Adrenal gland (tissue), 12 donors: ENCODE results near the gene PPIL1. TPM values are rescaled to one million over a fixed set of nuclear protein-coding genes. Genes with fewer than 3 reads are reported as not detected.

ENCODE experiments used
- DNase-seq, 7 donors: peaks; one replicate each; pipeline ENCODE4 v3.0.0-alpha.2; 2019 to 2020
- H3K27ac ChIP-seq, 5 donors: fragments of 200-600 bp; sonication (generic) in 4 of 5; 1 replicate in 3 of 5; 2 replicates in 2 of 5; pipeline versions ENCODE4 v1.5.1 to v1.8.0; 2016 to 2020; ENCODE audit warnings: mild to moderate bottlenecking in 1 of 5
- H3K27me3 ChIP-seq: fragments of 200-600 bp; 2 replicates; pipeline ENCODE4 v1.8.0; 2021
- H3K36me3 ChIP-seq, 2 donors: fragments of 200-600 bp; replicated peaks in 1 of 2; 1 replicate in 1 of 2; 2 replicates in 1 of 2; pipeline versions ENCODE4 v1.5.1 to v1.8.0; 2018 to 2022
- H3K4me1 ChIP-seq, 2 donors: fragments of 200-600 bp; replicated peaks in 1 of 2; 1 replicate in 1 of 2; 2 replicates in 1 of 2; pipeline versions ENCODE4 v1.5.1 to v1.8.0; 2018 to 2021
- H3K4me3 ChIP-seq, 4 donors: fragments of 200-600 bp; sonication (generic) in 3 of 4; one replicate each; pipeline ENCODE4 v1.5.1; 2016 to 2018
- H3K9me3 ChIP-seq, 3 donors: fragments of 200-600 bp; sonication (generic) in 1 of 3; replicated peaks in 1 of 3; 1 replicate in 2 of 3; 2 replicates in 1 of 3; pipeline versions ENCODE4 v1.5.1 to v1.8.0; 2016 to 2021
- CTCF ChIP-seq, 6 experiments: fragments of 450-650 bp in 4 of 6; fragments of 200-600 bp in 2 of 6; sonication (generic) in 1 of 6; IDR thresholded peaks; 1 replicate in 5 of 6; 2 replicates in 1 of 6; pipeline versions ENCODE4 v1.5.1 to v1.8.0; 2016 to 2021; ENCODE audit warnings: antibody characterized with exemption in 6 of 6, mild to moderate bottlenecking in 2 of 6, moderate library complexity in 1 of 6
- POLR2A ChIP-seq, 2 donors: fragments of 450-650 bp; IDR thresholded peaks; one replicate each; pipeline ENCODE4 v1.6.1; 2017; ENCODE audit warnings: antibody characterized with exemption in 2 of 2, mild to moderate bottlenecking in 2 of 2, moderate library complexity in 1 of 2
- WGBS, 4 donors: extraction: QIAGEN DNeasy Blood & Tissue Kit in 2 of 4; methylation state at CpG; one replicate each; pipeline versions ENCODE4 v1.1.5 to v1.1.7; 2013 to 2017; 5-methylcytosine and 5-hydroxymethylcytosine counted together
- intact Hi-C, 2 donors: fragments of 100-400 bp; cut with DNase I; formaldehyde crosslinking; loops; one replicate each; pipeline versions ENCODE4 v1.14.1 to v1.15.0; 2022 to 2023
- polyA plus RNA-seq, 3 donors: library from polyadenylated mRNA; stranded (reverse); fragments of 200-250 nt in 2 of 3; fragments of 350-450 nt in 1 of 3; fragmentation: Illumina TruSeq in 1 of 3; extraction: RNeasy Lipid Tissue Mini Kit (QIAGEN cat#74804) in 1 of 3; gene quantifications; one replicate each; pipeline ENCODE4 v1.2.3, GENCODE V29; 2013 to 2014
- total RNA-seq, 9 donors: library from RNA; depleted of rRNA in 4 of 9; stranded (reverse); fragments of >200 nt in 4 of 9; fragments of 120-200 nt in 1 of 9; fragmentation: NEBNext Ultra II Directional in 1 of 9; extraction: Animal tissue kit (Norgen Biotek cat#: 25700) in 1 of 9; gene quantifications; one replicate each; pipeline versions ENCODE4 v1.1.0 to v1.2.4, GENCODE V29; 2013 to 2023
- donor health status: healthy with polysubstance abuse.
- donor health status: Bipolar disorder and iron deficiency.
- donor health status: DM: yes; HTN: yes; CAD: no.
- donor health status: DM: no; HTN: no; CAD: no.
- donor health status: DM: no; HTN: no; CAD: no.
- donor health status: DM: yes; HTN: yes; CAD: no.

The PPIL1 gene
- total and polyA plus RNA-seq, 12 donors, result 8.2 to 138 (median 49.9) TPM

- DNase-seq, result peak; percentile 56 to 73 (median 63)
- Histone ChIP-seq H3K36me3 (peaks cover 0 to 56% of the 10 kb centered on the region in 2 donors), H3K9me3 (no peaks in the 10 kb centered on the region), H3K4me3 (no peak overlapping the region), H3K4me1 (peaks cover 9 to 34% of the 10 kb centered on the region in 2 donors), H3K27me3 (no peaks in the 10 kb centered on the region), H3K27ac (peak overlapping the region in 2 of 5 donors; percentile 1 to 11)
- intact Hi-C loops, result no loop called here
- no peak for TF ChIP-seq POLR2A (IDR thresholded peaks at IDR 0.05)
- TF ChIP-seq CTCF (IDR thresholded peaks at IDR 0.05), result peak; percentile 13 to 51 (median 39)
- 40 to 69% (median 58%) methylated on average over 6 to 10 of the region's 10 CpGs for whole genome bisulfite sequencing, 4 donors
Observed at GRCh38 chr6:36914227-36914794, 39.7 kb upstream of the PPIL1 start.

GRCh38 chr6:36913082-36913481 is 38.5 kb upstream of the PPIL1 start:
- DNase-seq, result no peak
- Histone ChIP-seq H3K9me3 (no peaks in the 10 kb centered on the region), H3K4me3 (no peak overlapping the region), H3K27ac (peak overlapping the region in 1 of 5 donors; percentile 11), H3K36me3 (peaks cover 0 to 46% of the 10 kb centered on the region in 2 donors), H3K27me3 (no peaks in the 10 kb centered on the region), H3K4me1 (peaks cover 8 to 34% of the 10 kb centered on the region in 2 donors)
- WGBS, 4 donors, result 89 to 93% (median 90%) methylated on average over 4 of the region's 4 CpGs
- intact Hi-C loops, result no loop called here
- no peak for TF ChIP-seq POLR2A (IDR thresholded peaks at IDR 0.05)
- TF ChIP-seq CTCF (IDR thresholded peaks at IDR 0.05), result no peak

GRCh38 chr6:36912586-36912985 is 38.0 kb upstream of the PPIL1 start:
- Histone ChIP-seq H3K9me3 (no peaks in the 10 kb centered on the region), H3K4me1 (peaks cover 13 to 38% of the 10 kb centered on the region in 2 donors), H3K27ac (peak overlapping the region in 2 of 5 donors; percentile 6 to 11), H3K36me3 (peaks cover 0 to 41% of the 10 kb centered on the region in 2 donors), H3K27me3 (no peaks in the 10 kb centered on the region), H3K4me3 (no peak overlapping the region)
- 68 to 79% (median 75%) methylated on average over 8 of the region's 8 CpGs for WGBS, 4 donors
- TF ChIP-seq CTCF (IDR thresholded peaks at IDR 0.05) (no peak), POLR2A (IDR thresholded peaks at IDR 0.05) (no peak)
- DNase-seq, result no peak
- intact Hi-C loops, result no loop called here

GRCh38 chr6:36912030-36912454 is 37.4 kb upstream of the PPIL1 start:
- H3K27ac ChIP-seq, result peak overlapping the region in 1 of 5 donors; percentile 11
- H3K36me3 ChIP-seq, result peaks cover 0 to 35% of the 10 kb centered on the region in 2 donors
- TF ChIP-seq CTCF (IDR thresholded peaks at IDR 0.05) (no peak), POLR2A (IDR thresholded peaks at IDR 0.05) (no peak)
- 66 to 78% (median 68%) methylated on average over 4 of the region's 4 CpGs for WGBS, 4 donors
- no peaks in the 10 kb centered on the region for H3K9me3 ChIP-seq
- intact Hi-C loops, result no loop called here
- H3K27me3 ChIP-seq, result no peaks in the 10 kb centered on the region
- no peak overlapping the region for H3K4me3 ChIP-seq
- DNase-seq, result no peak
- peaks cover 19 to 43% of the 10 kb centered on the region in 2 donors for H3K4me1 ChIP-seq
